OCI-LY1 (cell line): ENCODE data around the gene KCNMA1.

Experiments used
- H2AFZ ChIP-seq: fragments of 200-600 bp; sonication (generic), shearing (Covaris generic); 2 replicates; pipeline ENCODE4 v1.6.0; 2014; ENCODE audit warnings: antibody characterized with exemption, mild to moderate bottlenecking, low read length
- H3F3A ChIP-seq: fragments of 200-600 bp; sonication (generic), shearing (Covaris generic); 2 replicates; pipeline ENCODE4 v1.6.0; 2014; ENCODE audit warnings: mild to moderate bottlenecking, antibody characterized with exemption, low read length, moderate library complexity; ENCODE audit not compliant: insufficient read depth
- H3K27ac ChIP-seq: fragments of 200-600 bp; sonication (generic); 2 replicates; pipeline ENCODE4 v1.5.1; 2014; ENCODE audit warnings: low read length, mixed run types, mild to moderate bottlenecking, low read depth; ENCODE audit not compliant: poor library complexity, severe bottlenecking
- H3K27me3 ChIP-seq: fragments of 200-600 bp; sonication (generic); 2 replicates; pipeline ENCODE4 v1.6.0; 2014; ENCODE audit warnings: antibody characterized with exemption, mild to moderate bottlenecking, low read length, moderate library complexity; ENCODE audit not compliant: insufficient read depth
- H3K36me3 ChIP-seq: fragments of 200-600 bp; sonication (generic); 2 replicates; pipeline ENCODE4 v1.6.1; 2014; ENCODE audit warnings: mild to moderate bottlenecking, antibody characterized with exemption, low read length, moderate library complexity, mixed read lengths; ENCODE audit not compliant: insufficient read depth
- H3K4me1 ChIP-seq: fragments of 200-600 bp; sonication (generic); 2 replicates; pipeline ENCODE4 v1.5.1; 2014; ENCODE audit warnings: mild to moderate bottlenecking, low read length, moderate library complexity; ENCODE audit not compliant: insufficient read depth, severe bottlenecking
- H3K4me2 ChIP-seq: fragments of 200-600 bp; sonication (generic), shearing (Covaris generic); 2 replicates; pipeline ENCODE4 v1.6.1; 2014; ENCODE audit warnings: low read length
- H3K4me3 ChIP-seq: fragments of 200-600 bp; sonication (generic); 2 replicates; pipeline ENCODE4 v1.5.1; 2014; ENCODE audit warnings: low read length, low read depth, mild to moderate bottlenecking, mixed read lengths; ENCODE audit not compliant: poor library complexity, severe bottlenecking
- H3K79me2 ChIP-seq: fragments of 200-600 bp; shearing (Covaris generic); 2 replicates; pipeline ENCODE4 v1.6.1; 2016; ENCODE audit warnings: mixed run types, low read length, mixed read lengths; ENCODE audit not compliant: insufficient read depth
- H3K9ac ChIP-seq: fragments of 200-600 bp; sonication (generic), shearing (Covaris generic); 2 replicates; pipeline ENCODE4 v1.6.1; 2014; ENCODE audit warnings: mild to moderate bottlenecking, low read length, mixed read lengths
- H3K9me2 ChIP-seq: fragments of 200-600 bp; sonication (generic), shearing (Covaris generic); 2 replicates; pipeline ENCODE4 v1.6.1; 2014; ENCODE audit warnings: low read depth, mild to moderate bottlenecking, low read length, mixed read lengths
- H3K9me3 ChIP-seq: fragments of 200-600 bp; shearing (Covaris generic); 2 replicates; pipeline ENCODE4 v1.6.1; 2014; ENCODE audit warnings: low read length, mixed read lengths
- H4K20me1 ChIP-seq: fragments of 200-600 bp; sonication (generic), shearing (Covaris generic); 2 replicates; pipeline ENCODE4 v1.6.0; 2016; ENCODE audit warnings: mild to moderate bottlenecking, low read length; ENCODE audit not compliant: insufficient read depth
- CTCF ChIP-seq: fragments of 200-600 bp; sonication (generic), shearing (Covaris generic); IDR thresholded peaks from 2 replicates; pipeline ENCODE4 v1.5.1; 2017; ENCODE audit warnings: mild to moderate bottlenecking, antibody characterized with exemption, low read length, moderate library complexity, mixed read lengths
- EZH2 ChIP-seq: fragments of 200-600 bp; sonication (generic), shearing (Covaris generic); IDR thresholded peaks from 2 replicates; pipeline ENCODE4 v1.8.0; 2017; ENCODE audit warnings: borderline replicate concordance, mixed run types, mild to moderate bottlenecking, antibody characterized with exemption, low read length, moderate library complexity, mixed read lengths

The KCNMA1 gene

GRCh38 chr10:77062381-77062780 is 575.2 kb downstream of the KCNMA1 start:
- no peak overlapping the region for H2AFZ ChIP-seq
- H3K9ac ChIP-seq, result no peak overlapping the region
- no peaks in the 10 kb centered on the region for H3K79me2 ChIP-seq
- H3K9me2 ChIP-seq, result no peaks in the 10 kb centered on the region
- H3K36me3 ChIP-seq, result no peaks in the 10 kb centered on the region
- H3K4me2 ChIP-seq, result no peak overlapping the region
- H3K27me3 ChIP-seq, result no peaks in the 10 kb centered on the region
- no peaks in the 10 kb centered on the region for H4K20me1 ChIP-seq
- no peaks in the 10 kb centered on the region for H3F3A ChIP-seq
- TF ChIP-seq EZH2, result no peak
- no peak for TF ChIP-seq CTCF
- H3K27ac ChIP-seq, result no peak overlapping the region
- H3K4me3 ChIP-seq, result no peak overlapping the region
- H3K4me1 ChIP-seq, result no peaks in the 10 kb centered on the region
- no peaks in the 10 kb centered on the region for H3K9me3 ChIP-seq

- H3K27me3 ChIP-seq, result no peaks in the 10 kb centered on the region
- no peaks in the 10 kb centered on the region for H3F3A ChIP-seq
- H3K27ac ChIP-seq, result no peak overlapping the region
- no peak overlapping the region for H3K9ac ChIP-seq
- no peaks in the 10 kb centered on the region for H3K79me2 ChIP-seq
- no peaks in the 10 kb centered on the region for H3K4me1 ChIP-seq
- H3K4me2 ChIP-seq, result no peak overlapping the region
- TF ChIP-seq CTCF (no peak), EZH2 (no peak)
- no peak overlapping the region for H2AFZ ChIP-seq
- H3K4me3 ChIP-seq, result no peak overlapping the region
- H4K20me1 ChIP-seq, result no peaks in the 10 kb centered on the region
- H3K9me2 ChIP-seq, result no peaks in the 10 kb centered on the region
- no peaks in the 10 kb centered on the region for H3K36me3 ChIP-seq
- H3K9me3 ChIP-seq, result no peaks in the 10 kb centered on the region
These were observed 576.7 kb downstream of the KCNMA1 start for GRCh38 chr10:77060913-77061312.

GRCh38 chr10:77056650-77057049 is 581.0 kb downstream of the KCNMA1 start:
- H2AFZ ChIP-seq, result no peak overlapping the region
- no peak overlapping the region for H3K9ac ChIP-seq
- no peaks in the 10 kb centered on the region for H3K79me2 ChIP-seq
- TF ChIP-seq CTCF, result no peak
- H3K9me3 ChIP-seq, result no peaks in the 10 kb centered on the region
- H3K4me1 ChIP-seq, result no peaks in the 10 kb centered on the region
- no peaks in the 10 kb centered on the region for H3K36me3 ChIP-seq
- H3K4me3 ChIP-seq, result no peak overlapping the region
- H3K27me3 ChIP-seq, result no peaks in the 10 kb centered on the region
- no peaks in the 10 kb centered on the region for H3K9me2 ChIP-seq
- no peaks in the 10 kb centered on the region for H4K20me1 ChIP-seq
- H3K27ac ChIP-seq, result no peak overlapping the region
- no peak overlapping the region for H3K4me2 ChIP-seq
- H3F3A ChIP-seq, result no peaks in the 10 kb centered on the region
